Muscle of arm (tissue), 12 donors: ENCODE results near the gene PRSS57. TPM values are rescaled to one million over a fixed set of nuclear protein-coding genes. Genes with fewer than 3 reads are reported as not detected.

Experiments
- DNase-seq: peaks from one replicate; pipeline ENCODE4 v3.0.0-alpha.2; 2013
- polyA plus RNA-seq, 12 donors: library from polyadenylated mRNA; unstranded; fragments of 120-200 nt; gene quantifications; one replicate each; pipeline ENCODE4 v1.2.1, GENCODE V29; 2013; ENCODE audit not compliant: insufficient read length in 12 of 12

Gene PRSS57
- polyA plus RNA-seq, 12 donors = 0.15 to 1.2 (median 0.19) TPM; not detected in 6

DNA sequence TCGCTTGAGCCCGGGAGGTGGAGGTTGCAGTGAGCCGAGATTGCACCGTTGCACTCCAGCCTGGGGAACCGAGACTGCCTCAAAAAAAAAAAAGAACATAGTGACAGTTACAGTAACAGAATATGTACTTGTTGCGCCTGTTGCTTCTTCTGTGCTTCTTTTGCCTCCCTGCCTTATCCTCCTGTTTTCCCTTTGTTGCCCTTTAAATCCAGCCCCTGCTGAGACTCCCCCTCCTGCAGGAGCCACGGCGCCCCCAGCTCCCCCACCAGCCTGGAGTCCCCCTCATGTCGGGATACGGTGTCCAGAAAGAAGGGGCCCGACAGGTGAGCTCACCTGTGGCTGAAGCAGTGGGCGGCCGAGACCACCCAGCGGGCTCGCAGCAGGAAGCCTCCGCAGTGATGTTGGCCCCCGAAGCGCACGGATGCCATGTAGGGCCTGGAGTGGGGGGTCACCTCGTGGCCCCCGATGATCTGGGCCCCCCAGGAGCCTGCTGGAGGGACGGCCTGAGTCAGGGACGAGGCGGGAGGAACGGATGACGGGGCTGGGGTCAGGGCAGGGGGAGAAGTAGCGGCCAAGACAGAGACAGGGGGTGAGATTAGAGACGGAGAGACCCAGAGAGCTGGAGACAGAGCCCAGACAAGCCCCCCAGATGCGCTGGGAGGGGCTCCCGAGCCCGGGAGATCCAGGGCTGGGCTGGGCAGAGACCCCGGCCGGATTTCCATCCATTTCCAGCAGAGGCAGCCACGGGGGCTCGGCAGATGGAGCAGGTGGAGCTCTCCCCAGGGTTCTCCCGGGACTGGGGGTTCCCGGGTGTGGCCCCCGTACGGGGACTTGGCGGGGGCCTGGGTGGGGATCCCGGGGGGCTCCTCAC is 536 bp downstream of the PRSS57 start:
- no peak for DNase-seq

DNA sequence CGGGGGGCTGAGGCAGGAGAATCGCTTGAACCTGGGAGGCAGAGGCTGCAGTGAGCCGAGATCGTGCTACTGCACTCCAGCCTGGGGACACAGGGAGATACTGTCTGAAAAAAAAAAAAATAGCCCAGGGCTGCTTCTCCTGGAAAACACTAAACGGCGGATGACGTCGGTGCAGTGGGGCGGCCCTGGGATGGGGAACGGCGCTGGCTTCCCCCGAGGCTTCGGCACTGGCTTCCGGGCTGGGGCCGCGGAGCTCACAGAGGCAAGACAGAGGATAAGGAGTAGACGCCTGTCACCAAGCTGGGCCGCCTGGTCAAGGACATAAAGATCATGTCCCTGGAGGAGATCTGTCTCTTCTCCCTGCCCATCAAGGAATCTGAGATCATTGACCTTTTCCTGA is 5.0 kb downstream of the PRSS57 start:
- no peak for DNase-seq

DNA sequence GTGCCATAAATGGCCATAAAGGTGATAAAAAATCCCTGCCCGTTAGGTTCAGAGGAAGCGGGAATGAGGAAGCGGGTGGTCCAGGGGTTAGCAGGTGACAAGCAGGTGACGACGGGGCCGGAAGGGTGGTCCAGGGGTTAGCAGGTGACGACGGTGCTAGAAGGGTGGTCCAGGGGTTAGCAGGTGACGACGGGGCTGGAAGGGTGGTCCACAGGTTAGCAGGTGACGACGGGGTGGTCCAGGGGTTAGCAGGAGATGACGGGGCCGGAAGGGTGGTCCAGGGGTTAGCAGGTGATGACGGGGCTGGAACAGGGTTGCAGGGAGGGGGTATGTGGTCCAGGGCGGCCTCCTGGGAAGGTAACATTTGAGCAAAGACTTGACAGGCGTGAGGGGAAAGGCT is 6.3 kb downstream of the PRSS57 start:
- no peak for DNase-seq

DNA sequence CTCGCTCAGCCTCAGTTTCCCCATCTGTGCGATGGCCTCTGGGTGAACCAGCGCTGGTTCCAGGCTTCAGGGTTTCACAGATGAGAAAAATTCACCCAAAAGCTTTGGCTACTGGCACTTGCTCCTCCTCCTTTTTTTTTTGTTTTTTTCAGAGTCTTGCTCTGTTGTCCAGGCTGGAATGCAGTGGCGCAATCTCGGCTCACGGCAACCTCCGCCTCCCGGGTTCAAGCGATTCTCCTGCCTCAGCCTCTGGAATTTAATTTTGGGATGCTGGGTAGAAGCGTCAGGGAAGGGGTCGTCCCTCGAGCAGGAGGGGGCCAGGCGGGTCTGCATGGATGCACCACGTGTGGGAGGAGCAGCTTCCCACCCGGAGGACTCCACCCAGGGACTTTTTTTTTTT is 7.0 kb downstream of the PRSS57 start:
- DNase-seq = no peak

DNA sequence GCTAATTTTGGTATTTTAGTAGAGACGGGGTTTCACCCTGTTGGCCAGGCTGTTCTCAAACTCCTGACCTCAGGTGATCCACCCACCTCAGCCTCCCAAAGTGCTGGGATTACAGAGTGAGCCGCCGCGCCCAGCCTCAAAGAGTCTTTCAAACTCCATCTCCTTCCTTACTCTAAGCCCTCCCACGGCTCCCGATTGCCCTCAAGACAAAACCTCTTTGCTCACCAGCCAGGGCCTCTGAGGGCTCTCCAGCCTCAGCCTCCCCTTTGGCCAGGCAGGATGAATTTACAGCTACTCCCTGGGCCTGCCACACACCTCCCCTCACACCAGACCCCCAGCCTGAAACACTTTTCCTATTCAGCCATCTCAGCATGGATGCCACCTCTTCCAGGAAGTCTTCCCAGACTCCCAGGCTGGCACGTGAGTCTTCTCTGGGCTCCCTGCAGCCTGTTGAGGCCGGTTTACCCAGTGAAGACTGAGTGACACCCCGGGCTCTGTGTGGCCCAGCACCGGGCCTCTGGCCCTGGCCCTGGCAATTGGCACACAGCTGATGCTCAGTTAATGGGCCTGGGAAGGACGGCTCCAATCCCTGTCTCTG is 7.6 kb downstream of the PRSS57 start:
- no peak for DNase-seq

DNA sequence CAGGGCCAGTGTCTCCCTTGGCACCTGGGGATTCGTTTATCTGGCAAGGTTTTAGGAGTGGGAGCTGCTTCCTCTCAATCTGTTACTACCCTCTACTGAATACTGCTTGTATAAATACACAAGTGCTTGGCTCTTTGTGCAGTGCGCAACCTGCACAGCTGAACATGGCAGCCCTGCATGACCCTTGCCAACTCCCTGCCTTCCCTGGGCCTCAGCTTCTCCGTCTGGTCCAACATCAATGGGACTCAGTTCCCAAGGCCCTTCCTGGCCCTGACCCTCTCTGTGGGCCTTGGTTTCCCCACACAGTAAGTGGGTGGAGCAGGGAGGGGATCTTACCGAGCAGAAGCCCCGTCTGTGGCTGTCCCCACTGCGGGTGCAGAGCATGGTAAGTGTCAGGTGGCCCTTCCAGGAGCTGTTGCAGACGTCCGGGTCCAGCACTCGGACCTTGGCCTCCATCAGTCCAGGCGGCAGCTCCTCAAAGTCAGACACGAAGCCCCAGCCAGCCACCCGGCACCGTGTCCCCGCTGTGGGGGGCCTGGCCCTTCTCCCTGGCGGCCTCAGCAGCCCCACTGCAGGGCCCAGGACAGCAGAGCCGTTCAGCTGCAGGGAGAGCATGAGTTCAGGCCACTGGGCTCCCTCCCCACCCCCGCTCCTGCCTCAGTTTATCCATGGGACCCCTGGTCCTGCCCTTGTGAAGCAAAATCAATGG is 8.5 kb downstream of the PRSS57 start:
- DNase-seq = no peak

DNA sequence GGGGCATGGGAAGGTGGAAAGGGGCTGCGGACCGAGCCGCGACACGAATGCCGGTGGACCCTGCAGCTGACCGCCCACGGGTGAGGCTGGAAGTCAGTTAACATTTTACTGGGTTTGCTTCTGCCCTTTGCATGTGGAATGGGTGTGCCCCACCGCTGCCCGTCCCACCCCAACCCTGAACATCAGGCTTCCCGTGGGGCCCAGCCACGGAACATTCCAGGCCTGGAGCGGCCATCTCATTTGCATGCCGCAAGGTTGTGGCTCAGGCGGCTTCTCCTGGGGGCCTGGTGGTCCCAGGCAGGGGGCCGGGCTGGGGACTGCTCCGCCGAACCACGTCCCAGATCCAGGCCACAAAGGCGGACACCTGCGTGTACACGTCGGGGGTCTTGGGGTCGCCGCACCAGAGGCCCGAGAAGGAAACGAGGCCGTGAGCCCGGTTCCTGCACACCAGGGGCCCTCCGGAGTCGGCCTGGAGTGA is 9.8 kb downstream of the PRSS57 start:
- DNase-seq = no peak

DNA sequence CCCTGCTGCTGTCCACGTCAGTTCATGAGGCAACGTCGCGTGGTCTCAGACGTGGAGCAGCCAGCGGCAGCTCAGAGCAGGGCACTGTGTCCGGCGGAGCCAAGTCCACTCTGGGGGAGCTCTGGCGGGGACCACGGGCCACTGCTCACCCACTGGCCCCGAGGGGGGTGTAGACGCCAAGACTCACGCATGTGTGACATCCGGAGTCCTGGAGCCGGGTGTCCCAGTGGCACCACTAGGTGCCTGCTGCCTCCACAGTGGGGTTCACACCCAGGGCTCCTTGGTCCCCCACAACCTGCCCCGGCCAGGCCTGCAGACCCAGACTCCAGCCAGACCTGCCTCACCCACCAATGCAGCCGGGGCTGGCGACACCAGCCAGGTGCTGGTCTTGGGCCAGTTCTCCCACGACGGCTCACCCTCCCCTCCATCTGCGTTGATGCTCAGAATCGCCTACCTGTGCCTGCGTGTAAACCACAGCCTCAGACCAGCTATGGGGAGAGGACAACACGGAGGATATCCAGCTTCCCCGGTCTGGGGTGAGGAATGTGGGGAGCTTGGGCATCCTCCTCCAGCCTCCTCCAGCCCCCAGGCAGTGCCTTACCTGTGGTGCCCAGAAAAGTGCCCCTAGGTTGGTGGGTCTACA is 12.5 kb downstream of the PRSS57 start:
- DNase-seq = no peak

DNA sequence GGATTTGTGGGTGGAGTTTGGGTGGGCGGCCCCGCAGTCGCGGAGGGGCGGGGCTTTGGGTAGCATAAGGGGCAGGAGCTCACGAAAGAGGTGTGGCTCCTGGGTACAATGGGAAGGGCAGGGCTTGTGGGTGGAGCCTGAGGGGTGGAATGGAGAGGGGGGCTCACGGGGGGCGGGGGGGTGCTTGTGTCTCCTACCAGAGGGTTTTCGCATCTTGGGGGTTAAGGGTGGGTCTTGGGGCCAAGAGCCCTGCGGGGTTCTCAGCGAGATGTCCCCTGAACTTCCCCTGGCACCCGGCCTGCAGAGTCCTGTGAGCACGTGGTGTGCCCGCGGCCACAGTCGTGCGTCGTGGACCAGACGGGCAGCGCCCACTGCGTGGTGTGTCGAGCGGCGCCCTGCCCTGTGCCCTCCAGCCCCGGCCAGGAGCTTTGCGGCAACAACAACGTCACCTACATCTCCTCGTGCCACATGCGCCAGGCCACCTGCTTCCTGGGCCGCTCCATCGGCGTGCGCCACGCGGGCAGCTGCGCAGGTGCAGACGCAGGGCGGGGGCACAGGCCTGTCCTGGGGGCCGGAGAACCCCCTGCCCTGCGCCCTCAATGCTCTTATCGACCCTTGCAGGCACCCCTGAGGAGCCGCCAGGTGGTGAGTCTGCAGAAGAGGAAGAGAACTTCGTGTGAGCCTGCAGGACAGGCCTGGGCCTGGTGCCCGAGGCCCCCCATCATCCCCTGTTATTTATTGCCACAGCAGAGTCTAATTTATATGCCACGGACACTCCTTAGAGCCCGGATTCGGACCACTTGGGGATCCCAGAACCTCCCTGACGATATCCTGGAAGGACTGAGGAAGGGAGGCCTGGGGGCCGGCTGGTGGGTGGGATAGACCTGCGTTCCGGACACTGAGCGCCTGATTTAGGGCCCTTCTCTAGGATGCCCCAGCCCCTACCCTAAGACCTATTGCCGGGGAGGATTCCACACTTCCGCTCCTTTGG is 13.9 kb downstream of the PRSS57 start:
- no peak for DNase-seq

DNA sequence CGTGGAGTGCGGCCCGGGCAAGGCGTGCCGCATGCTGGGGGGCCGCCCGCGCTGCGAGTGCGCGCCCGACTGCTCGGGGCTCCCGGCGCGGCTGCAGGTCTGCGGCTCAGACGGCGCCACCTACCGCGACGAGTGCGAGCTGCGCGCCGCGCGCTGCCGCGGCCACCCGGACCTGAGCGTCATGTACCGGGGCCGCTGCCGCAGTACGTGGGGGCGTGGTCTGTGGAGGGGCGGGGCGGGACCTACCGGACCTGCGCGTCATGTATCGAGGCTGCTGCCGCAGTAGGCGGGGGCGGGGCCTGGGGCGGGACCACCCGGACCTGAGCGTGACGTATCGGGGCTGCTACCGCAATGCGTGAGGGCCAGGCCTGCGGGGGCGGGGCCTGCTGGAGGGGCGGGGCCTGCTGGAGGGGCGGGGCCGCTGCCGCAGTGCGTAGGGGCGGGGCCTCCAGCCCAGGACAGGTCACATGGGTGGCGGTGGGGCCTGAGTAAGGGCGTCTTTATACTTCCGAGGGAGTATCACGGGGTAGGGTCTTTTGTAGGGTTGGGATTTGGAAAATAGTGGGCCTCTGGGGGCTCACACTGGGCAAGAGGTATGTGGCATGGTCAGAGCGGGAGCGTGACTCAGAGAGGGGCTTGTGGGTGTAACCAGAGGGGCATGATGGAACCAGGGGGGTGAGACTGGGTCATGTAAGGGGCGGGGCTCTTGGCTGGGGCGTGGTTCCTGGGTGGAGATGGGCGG is 14.8 kb downstream of the PRSS57 start:
- peak; percentile 96 for DNase-seq

DNA sequence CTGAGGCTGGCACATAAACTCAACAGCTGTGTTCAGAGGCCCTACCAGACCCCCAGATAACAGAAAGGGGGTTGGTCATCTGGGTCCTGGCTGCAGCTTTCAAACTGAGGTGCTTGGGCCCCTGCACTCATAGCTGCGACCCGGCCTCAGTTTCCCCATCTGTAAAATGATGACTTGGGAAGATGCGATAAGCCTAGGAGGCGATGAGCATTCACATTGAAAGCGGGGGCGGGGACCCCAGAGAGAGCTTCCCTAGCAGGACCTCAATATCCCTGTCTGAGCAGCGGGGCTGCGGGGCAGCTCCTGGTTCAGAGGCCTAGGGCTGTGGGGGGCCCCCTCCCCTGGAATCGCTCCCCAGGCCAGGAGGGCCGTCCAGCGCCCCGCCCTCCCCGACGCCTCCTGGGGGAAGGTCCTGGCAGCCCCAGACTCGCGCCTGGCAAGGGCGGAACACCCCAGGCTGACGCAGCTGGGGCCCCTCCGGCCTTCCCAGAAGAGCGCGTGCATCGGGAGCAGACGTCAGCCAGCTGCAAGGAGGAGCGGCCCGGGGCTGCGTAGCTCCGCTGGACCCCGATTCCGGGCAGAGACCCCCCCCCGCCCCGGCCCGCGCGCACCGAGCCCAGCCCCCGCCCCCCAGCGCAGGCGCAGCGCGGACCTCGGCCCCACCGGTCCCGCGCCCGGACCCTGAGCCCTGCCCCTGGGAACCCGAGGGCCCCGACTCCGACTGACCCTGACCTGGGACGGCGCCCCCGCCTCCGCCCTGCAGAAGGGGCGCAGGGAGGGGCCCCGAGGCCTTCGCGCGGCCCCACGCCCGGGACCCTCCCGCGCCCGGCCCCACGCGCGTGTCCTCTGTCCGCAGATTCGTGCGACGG is 15.6 kb downstream of the PRSS57 start:
- DNase-seq = peak; percentile 83

DNA sequence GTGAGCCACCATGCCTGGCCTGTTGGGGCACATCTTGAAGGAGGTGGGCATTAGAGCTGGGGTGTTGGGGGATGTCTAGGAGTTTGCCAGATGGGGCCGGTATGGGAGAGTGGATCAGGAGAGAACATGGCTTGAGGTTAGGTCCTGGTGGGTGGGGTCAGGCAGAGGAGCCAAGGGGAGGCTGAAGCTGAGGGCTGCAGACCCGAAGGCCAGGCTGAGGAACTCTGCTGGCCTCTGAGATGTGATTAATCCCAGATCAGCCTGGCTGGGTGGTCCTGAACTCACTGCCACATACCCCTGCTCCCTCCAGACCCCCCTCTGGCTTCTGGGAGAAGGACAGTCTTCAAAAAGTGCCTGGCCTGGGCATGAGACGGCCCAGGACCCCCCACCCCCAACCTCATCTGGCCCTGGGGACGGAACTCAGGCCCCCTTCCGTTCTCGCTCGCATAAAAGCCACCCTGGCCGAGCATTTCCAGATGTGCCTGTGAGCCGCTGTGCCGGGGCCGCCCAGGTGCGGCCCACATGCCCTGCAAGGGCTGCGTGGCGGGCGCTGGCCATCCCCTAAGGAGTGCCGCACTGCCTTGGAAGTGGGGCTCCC is 16.4 kb downstream of the PRSS57 start:
- no peak for DNase-seq

DNA sequence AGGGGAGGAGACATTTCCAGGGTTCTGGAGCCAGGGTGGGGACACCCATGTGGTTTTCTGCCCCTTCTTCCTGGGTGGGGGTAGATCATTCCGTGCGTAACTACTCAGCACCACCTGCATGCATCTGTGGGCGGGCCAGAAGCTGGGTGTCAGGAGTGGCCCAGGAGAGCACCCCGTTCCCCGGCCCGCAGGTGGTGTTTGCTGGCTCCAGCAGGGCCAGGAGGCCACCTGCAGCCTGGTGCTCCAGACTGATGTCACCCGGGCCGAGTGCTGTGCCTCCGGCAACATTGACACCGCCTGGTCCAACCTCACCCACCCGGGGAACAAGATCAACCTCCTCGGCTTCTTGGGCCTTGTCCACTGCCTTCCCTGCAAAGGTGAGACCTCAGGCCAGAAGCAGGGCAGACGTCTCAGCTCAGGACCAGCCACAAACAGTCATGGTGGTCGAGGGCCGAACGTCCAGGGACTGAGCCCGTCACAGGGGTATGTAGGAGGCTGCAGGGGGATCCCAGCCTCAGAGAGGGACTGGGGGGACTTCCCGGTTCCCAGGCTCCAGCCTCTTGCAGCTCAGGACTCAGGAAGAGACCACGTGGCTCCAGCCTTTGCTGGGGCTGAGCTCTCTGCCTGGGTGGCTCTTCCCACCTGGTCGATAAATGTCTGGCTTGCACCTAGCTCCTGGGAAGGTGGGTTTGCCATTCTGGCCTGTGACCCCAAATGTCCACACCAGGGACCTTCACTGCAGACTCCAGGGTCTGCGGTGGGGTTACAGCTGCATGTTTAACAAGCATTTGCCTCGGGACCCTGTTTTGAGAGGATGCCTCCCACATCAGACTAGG is 17.4 kb downstream of the PRSS57 start:
- DNase-seq = no peak

DNA sequence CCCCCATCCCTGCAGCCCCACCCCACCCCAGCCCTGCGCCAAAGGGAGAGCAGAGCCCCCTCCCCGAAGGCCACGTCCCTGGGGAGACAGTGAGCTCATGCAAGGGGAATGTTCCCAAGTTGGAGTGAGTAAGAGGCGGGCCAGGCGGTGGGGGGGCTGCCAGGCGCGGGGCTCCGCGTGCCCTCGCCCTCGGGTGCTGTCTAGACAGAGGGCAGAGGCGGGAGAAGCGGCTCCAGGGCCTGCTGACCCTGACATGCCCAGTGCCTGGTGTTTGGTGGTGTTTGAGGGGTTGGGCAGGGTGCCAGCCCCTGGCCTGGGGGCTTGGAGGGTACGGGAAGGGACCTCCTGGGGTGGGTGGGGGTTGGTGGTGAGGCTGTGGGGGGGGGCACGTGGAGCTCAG is 18.1 kb downstream of the PRSS57 start:
- no peak for DNase-seq

DNA sequence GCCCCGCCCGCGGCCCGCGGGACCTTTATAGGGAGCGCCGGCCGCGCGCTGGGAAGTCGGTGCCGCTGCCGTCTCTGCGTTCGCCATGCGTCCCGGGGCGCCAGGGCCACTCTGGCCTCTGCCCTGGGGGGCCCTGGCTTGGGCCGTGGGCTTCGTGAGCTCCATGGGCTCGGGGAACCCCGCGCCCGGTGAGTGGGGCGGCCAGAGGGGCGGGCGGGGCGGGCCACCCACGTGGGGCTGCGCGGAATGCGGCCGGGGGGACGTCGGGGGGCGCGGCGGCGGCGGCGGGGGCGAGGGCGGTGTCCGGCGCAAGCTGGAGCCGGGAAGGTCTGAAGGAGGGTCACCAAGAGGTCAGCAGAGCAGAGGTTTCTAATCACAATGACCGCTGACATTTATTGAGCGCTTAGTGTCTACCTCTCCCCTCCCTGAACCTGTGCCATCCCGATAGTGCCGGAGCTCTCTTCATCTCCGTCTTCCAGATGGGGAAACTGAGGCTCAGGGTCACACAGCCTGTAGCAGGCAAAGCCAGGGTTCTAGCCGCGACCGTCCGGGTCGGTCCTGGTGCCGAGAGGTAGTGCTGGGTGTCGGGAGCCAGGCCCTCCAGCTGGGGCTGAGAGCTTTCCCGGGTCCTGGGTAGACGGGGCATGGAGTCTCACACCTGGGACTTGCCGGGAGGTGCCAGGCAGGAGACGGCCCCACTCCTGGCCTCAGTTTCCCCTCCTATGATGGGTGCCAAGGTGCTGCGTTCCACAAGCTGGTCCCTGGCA is 18.7 kb downstream of the PRSS57 start, which contains the start of gene FSTL3:
Gene FSTL3 (plus strand): TSS at position 54 of the 767 bp plus-strand sequence. CDS start 32 bp downstream, at position 86.
- DNase-seq = no peak

DNA sequence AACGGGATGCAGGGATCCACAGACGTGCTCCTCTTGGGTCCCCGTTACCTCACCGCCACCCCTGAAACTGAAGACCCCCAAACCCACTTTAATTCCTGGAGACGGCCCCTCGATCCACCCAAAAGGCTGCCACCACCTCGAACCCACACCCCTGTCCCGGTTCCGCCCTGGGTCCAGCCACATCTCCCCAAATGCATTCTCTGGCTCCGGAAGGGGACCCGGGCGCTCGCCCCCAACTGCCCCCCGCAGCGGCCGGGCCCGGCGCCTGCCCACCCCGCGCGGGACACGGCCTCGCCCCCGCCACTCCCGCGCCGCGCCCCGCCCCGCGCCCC is 19.3 kb downstream of the PRSS57 start:
- no peak for DNase-seq
